Measurements from ENCODE around the gene MCC.

DNA sequence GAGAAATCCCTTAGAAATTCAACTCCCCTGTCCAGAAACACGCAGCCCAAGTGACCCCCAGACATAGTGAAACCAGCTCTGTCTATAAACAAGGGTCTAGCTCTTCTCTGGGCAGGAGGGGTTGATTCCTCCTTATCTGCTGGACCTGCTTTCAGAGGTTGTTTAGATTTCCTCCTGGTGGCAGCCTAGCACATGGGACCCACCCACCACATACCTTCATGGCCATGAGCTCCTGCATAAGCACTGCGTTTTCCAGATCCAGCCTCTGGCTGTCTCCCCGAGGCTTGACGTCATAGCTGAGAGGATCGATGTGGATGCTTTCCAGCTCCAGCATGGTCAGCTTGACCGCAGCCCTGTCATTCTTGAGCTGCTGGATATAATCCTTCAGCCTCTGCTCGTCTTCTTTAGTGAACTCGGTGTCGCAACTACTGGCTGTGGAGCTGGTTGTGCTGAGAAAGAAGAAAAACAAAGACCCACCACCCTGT, 434.7 kb downstream of the MCC start:
- TF ChIP-seq SP1 (IDR thresholded peaks at IDR 0.05) (no peak), FOXM1 (IDR thresholded peaks at IDR 0.05; ENCODE audit: borderline replicate concordance) (no peak)
